ENCODE results near the gene NPEPPS.

NPEPPS gene

GRCh38 chr17:47635734-47636133, 104.8 kb downstream of the NPEPPS start:
- Histone ChIP-seq H4K8ac (ENCODE audit: low read depth, low read length) (no peak overlapping the region), H2BK5ac (ENCODE audit: low read depth, low read length, poor library complexity) (no peak overlapping the region), H2AFZ (ENCODE audit: insufficient read depth, low read length, poor library complexity) (no peak overlapping the region), H2BK120ac (ENCODE audit: insufficient read depth, low read length, poor library complexity) (no peak overlapping the region), H3K4me2 (ENCODE audit: low read length) (no peak overlapping the region), H2AK5ac (ENCODE audit: low read length) (no peak overlapping the region), H3K9ac (ENCODE audit: low read length) (no peak overlapping the region), H3K4me3 (ENCODE audit: low read depth, low read length) (no peak overlapping the region), H3K23ac (ENCODE audit: low read length) (no peak overlapping the region), H3K4me1 (ENCODE audit: control insufficient read depth in 1 of 2, insufficient read depth in 2 of 2, low read length in 2 of 2) (no peaks in the 10 kb centered on the region), H3K36me3 (ENCODE audit: control insufficient read depth in 1 of 2, insufficient read depth in 2 of 2, low read length in 2 of 2) (peaks cover 0 to 5% of the 10 kb centered on the region in 2 experiments), H3K4ac (ENCODE audit: low read depth, low read length) (no peak overlapping the region), H3K27me3 (ENCODE audit: insufficient read depth, low read length) (no peaks in the 10 kb centered on the region), H3K27ac (ENCODE audit: low read depth, low read length) (no peak overlapping the region), H4K91ac (ENCODE audit: low read depth, low read length) (no peak overlapping the region), H4K12ac (ENCODE audit: low read depth, low read length) (no peak overlapping the region), H3K79me1 (ENCODE audit: low read length) (no peaks in the 10 kb centered on the region), H3K9me3 (ENCODE audit: insufficient read depth, low read depth, low read length) (no peaks in the 10 kb centered on the region), H3K18ac (ENCODE audit: low read length) (no peak overlapping the region), H3K79me2 (ENCODE audit: control insufficient read depth, insufficient read depth, low read length, poor library complexity) (no peaks in the 10 kb centered on the region), H2BK12ac (ENCODE audit: low read length) (no peak overlapping the region), H3K14ac (ENCODE audit: low read length) (no peak overlapping the region)
- WGBS (ENCODE audit: extremely low coverage, insufficient coverage, insufficient read length), result no CpG with 5 or more reads among the region's 3 CpGs
- no peak for DNase-seq

GRCh38 chr17:47636273-47637030, 105.5 kb downstream of the NPEPPS start:
- Histone ChIP-seq H3K14ac (ENCODE audit: low read length) (no peak overlapping the region), H3K4me2 (ENCODE audit: low read length) (no peak overlapping the region), H3K4ac (ENCODE audit: low read depth, low read length) (no peak overlapping the region), H3K79me2 (ENCODE audit: control insufficient read depth, insufficient read depth, low read length, poor library complexity) (no peaks in the 10 kb centered on the region), H3K36me3 (ENCODE audit: control insufficient read depth in 1 of 2, insufficient read depth in 2 of 2, low read length in 2 of 2) (peaks cover 0 to 5% of the 10 kb centered on the region in 2 experiments), H4K12ac (ENCODE audit: low read depth, low read length) (no peak overlapping the region), H4K8ac (ENCODE audit: low read depth, low read length) (no peak overlapping the region), H2AFZ (ENCODE audit: insufficient read depth, low read length, poor library complexity) (no peak overlapping the region), H3K79me1 (ENCODE audit: low read length) (no peaks in the 10 kb centered on the region), H2AK5ac (ENCODE audit: low read length) (no peak overlapping the region), H2BK12ac (ENCODE audit: low read length) (no peak overlapping the region), H3K27ac (ENCODE audit: low read depth, low read length) (no peak overlapping the region), H2BK5ac (ENCODE audit: low read depth, low read length, poor library complexity) (no peak overlapping the region), H3K4me1 (ENCODE audit: control insufficient read depth in 1 of 2, insufficient read depth in 2 of 2, low read length in 2 of 2) (no peaks in the 10 kb centered on the region), H3K23ac (ENCODE audit: low read length) (no peak overlapping the region), H3K27me3 (ENCODE audit: insufficient read depth, low read length) (no peaks in the 10 kb centered on the region), H3K18ac (ENCODE audit: low read length) (no peak overlapping the region), H3K4me3 (ENCODE audit: low read depth, low read length) (no peak overlapping the region), H2BK120ac (ENCODE audit: insufficient read depth, low read length, poor library complexity) (no peak overlapping the region), H4K91ac (ENCODE audit: low read depth, low read length) (no peak overlapping the region), H3K9me3 (ENCODE audit: insufficient read depth, low read depth, low read length) (no peaks in the 10 kb centered on the region), H3K9ac (ENCODE audit: low read length) (no peak overlapping the region)
- no peak for DNase-seq
- no CpG with 5 or more reads among the region's 2 CpGs for WGBS (ENCODE audit: extremely low coverage, insufficient coverage, insufficient read length)

- H3K79me2 ChIP-seq (ENCODE audit: control insufficient read depth, insufficient read depth, low read length, poor library complexity), result no peaks in the 10 kb centered on the region
- no peak overlapping the region for H3K23ac ChIP-seq (ENCODE audit: low read length)
- no peaks in the 10 kb centered on the region for H3K79me1 ChIP-seq (ENCODE audit: low read length)
- H2BK5ac ChIP-seq (ENCODE audit: low read depth, low read length, poor library complexity), result no peak overlapping the region
- no peak overlapping the region for H2AFZ ChIP-seq (ENCODE audit: insufficient read depth, low read length, poor library complexity)
- H4K8ac ChIP-seq (ENCODE audit: low read depth, low read length), result no peak overlapping the region
- no CpG with 5 or more reads among the region's 5 CpGs for WGBS (ENCODE audit: extremely low coverage, insufficient coverage, insufficient read length)
- no peak overlapping the region for H3K4ac ChIP-seq (ENCODE audit: low read depth, low read length)
- peaks cover 0 to 5% of the 10 kb centered on the region in 2 experiments for H3K36me3 ChIP-seq (ENCODE audit: control insufficient read depth in 1 of 2, insufficient read depth in 2 of 2, low read length in 2 of 2)
- no peak overlapping the region for H3K9ac ChIP-seq (ENCODE audit: low read length)
- H3K27me3 ChIP-seq (ENCODE audit: insufficient read depth, low read length), result no peaks in the 10 kb centered on the region
- H3K4me3 ChIP-seq (ENCODE audit: low read depth, low read length), result no peak overlapping the region
- no peak overlapping the region for H3K27ac ChIP-seq (ENCODE audit: low read depth, low read length)
- H3K4me1 ChIP-seq (ENCODE audit: control insufficient read depth in 1 of 2, insufficient read depth in 2 of 2, low read length in 2 of 2), result no peaks in the 10 kb centered on the region
- DNase-seq, result no peak
- no peak overlapping the region for H4K12ac ChIP-seq (ENCODE audit: low read depth, low read length)
- H4K91ac ChIP-seq (ENCODE audit: low read depth, low read length), result no peak overlapping the region
- no peak overlapping the region for H3K18ac ChIP-seq (ENCODE audit: low read length)
- no peak overlapping the region for H2BK120ac ChIP-seq (ENCODE audit: insufficient read depth, low read length, poor library complexity)
- no peak overlapping the region for H3K4me2 ChIP-seq (ENCODE audit: low read length)
- H3K14ac ChIP-seq (ENCODE audit: low read length), result no peak overlapping the region
- H2BK12ac ChIP-seq (ENCODE audit: low read length), result no peak overlapping the region
- H2AK5ac ChIP-seq (ENCODE audit: low read length), result no peak overlapping the region
- H3K9me3 ChIP-seq (ENCODE audit: insufficient read depth, low read depth, low read length), result no peaks in the 10 kb centered on the region
Observed at GRCh38 chr17:47638903-47639302, 108.0 kb downstream of the NPEPPS start.

- no peaks in the 10 kb centered on the region for H3K9me3 ChIP-seq (ENCODE audit: insufficient read depth, low read depth, low read length)
- no peak overlapping the region for H2BK120ac ChIP-seq (ENCODE audit: insufficient read depth, low read length, poor library complexity)
- H3K4ac ChIP-seq (ENCODE audit: low read depth, low read length), result no peak overlapping the region
- no peak overlapping the region for H3K18ac ChIP-seq (ENCODE audit: low read length)
- no peaks in the 10 kb centered on the region for H3K27me3 ChIP-seq (ENCODE audit: insufficient read depth, low read length)
- no peak overlapping the region for H2AFZ ChIP-seq (ENCODE audit: insufficient read depth, low read length, poor library complexity)
- H3K14ac ChIP-seq (ENCODE audit: low read length), result no peak overlapping the region
- H3K79me2 ChIP-seq (ENCODE audit: control insufficient read depth, insufficient read depth, low read length, poor library complexity), result no peaks in the 10 kb centered on the region
- no peak overlapping the region for H2BK5ac ChIP-seq (ENCODE audit: low read depth, low read length, poor library complexity)
- H3K4me3 ChIP-seq (ENCODE audit: low read depth, low read length), result no peak overlapping the region
- DNase-seq, result no peak
- H4K8ac ChIP-seq (ENCODE audit: low read depth, low read length), result no peak overlapping the region
- no CpG with 5 or more reads among the region's 3 CpGs for WGBS (ENCODE audit: extremely low coverage, insufficient coverage, insufficient read length)
- no peak overlapping the region for H3K9ac ChIP-seq (ENCODE audit: low read length)
- H3K4me2 ChIP-seq (ENCODE audit: low read length), result no peak overlapping the region
- H3K36me3 ChIP-seq (ENCODE audit: control insufficient read depth in 1 of 2, insufficient read depth in 2 of 2, low read length in 2 of 2), result peaks cover 0 to 5% of the 10 kb centered on the region in 2 experiments
- no peak overlapping the region for H2BK12ac ChIP-seq (ENCODE audit: low read length)
- no peak overlapping the region for H4K12ac ChIP-seq (ENCODE audit: low read depth, low read length)
- no peak overlapping the region for H3K27ac ChIP-seq (ENCODE audit: low read depth, low read length)
- no peak overlapping the region for H3K23ac ChIP-seq (ENCODE audit: low read length)
- no peak overlapping the region for H2AK5ac ChIP-seq (ENCODE audit: low read length)
- no peak overlapping the region for H4K91ac ChIP-seq (ENCODE audit: low read depth, low read length)
- H3K79me1 ChIP-seq (ENCODE audit: low read length), result no peaks in the 10 kb centered on the region
- no peaks in the 10 kb centered on the region for H3K4me1 ChIP-seq (ENCODE audit: control insufficient read depth in 1 of 2, insufficient read depth in 2 of 2, low read length in 2 of 2)
Observed at GRCh38 chr17:47640076-47640475, 109.2 kb downstream of the NPEPPS start.

Data from trophoblast cell (in vitro differentiated cells and primary cell).